ENCODE results near the gene LAMTOR4.

LAMTOR4 gene

GRCh38 chr7:100119970-100120732 lies 28.6 kb upstream of the LAMTOR4 start:
- intact Hi-C loops (cut with DNase I): loop anchor here (1.0 kb wide), 1 partner anchor 19 kb away; the partner anchor contains the start of genes AP4M1 and MCM7
- DNase-seq: peak; percentile 64 to 96 (median 77)

DNA sequence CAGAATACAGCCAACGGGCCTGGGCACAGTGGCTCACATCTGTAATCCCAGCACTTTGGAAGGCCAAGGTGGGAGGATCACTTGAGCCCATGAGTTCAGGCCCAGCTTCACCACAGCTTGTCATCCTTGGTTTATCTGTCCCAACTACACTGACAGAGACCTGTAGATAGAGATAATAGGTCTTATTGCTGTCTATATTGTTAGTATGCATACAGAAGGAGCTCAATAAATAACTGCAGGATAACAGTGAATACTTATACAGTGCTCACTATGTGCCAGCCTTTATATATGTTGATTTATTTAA lies 28.0 kb upstream of the LAMTOR4 start:
- intact Hi-C loops (cut with DNase I): no loop called here
- DNase-seq: peak in 1 of 10 donors; percentile 30

DNA sequence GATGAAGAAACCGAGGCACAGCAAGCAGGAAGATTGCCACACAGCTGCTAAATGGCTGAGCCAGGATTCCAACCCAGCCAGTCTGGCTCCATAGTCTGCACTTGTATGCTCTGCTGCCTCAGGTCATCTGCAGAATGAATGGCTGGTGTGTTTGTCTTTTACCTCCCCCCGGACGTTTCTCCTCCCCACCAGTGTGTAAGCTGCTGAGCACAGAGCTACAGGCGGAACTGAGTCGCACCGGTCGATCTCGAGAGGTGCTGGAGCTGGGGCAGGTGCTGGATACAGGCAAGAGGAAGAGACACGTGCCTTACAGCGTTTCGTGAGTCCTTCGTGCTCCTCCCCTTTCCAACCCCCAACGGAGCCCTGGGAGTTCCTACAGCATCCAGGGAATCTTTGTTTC lies 26.7 kb upstream of the LAMTOR4 start:
- DNase-seq: peak in 3 of 10 donors; percentile 14 to 35 (median 32)
- intact Hi-C loops (cut with DNase I): no loop called here

- peak in 2 of 10 donors; percentile 9 to 13 for DNase-seq
- intact Hi-C loops (cut with DNase I): no loop called here
These were observed 26.1 kb upstream of the LAMTOR4 start for GRCh38 chr7:100122568-100122967.

GRCh38 chr7:100124301-100125230 lies 24.2 kb upstream of the LAMTOR4 start:
- intact Hi-C loops (cut with DNase I): no loop called here
- peak in 2 of 10 donors; percentile 3 to 16 for DNase-seq

- intact Hi-C loops (cut with DNase I): loop anchor here (2.0 kb wide), 1 partner anchor 26 kb away; the partner anchor contains the start of genes AP4M1 and MCM7
- DNase-seq: peak in 1 of 10 donors; percentile 85
These were observed 22.3 kb upstream of the LAMTOR4 start for GRCh38 chr7:100126239-100126930.

GRCh38 chr7:100126931-100127865 lies 21.5 kb upstream of the LAMTOR4 start, which contains the start of gene MBLAC1:
Gene MBLAC1, plus strand, starts transcription at chr7:100126967. Its CDS starts 429 bp downstream, at chr7:100127396.
- intact Hi-C loops (cut with DNase I): loop anchor here (2.0 kb wide), 1 partner anchor 26 kb away; the partner anchor contains the start of genes AP4M1 and MCM7
- DNase-seq: peak; percentile 87 to 98 (median 92)

DNA sequence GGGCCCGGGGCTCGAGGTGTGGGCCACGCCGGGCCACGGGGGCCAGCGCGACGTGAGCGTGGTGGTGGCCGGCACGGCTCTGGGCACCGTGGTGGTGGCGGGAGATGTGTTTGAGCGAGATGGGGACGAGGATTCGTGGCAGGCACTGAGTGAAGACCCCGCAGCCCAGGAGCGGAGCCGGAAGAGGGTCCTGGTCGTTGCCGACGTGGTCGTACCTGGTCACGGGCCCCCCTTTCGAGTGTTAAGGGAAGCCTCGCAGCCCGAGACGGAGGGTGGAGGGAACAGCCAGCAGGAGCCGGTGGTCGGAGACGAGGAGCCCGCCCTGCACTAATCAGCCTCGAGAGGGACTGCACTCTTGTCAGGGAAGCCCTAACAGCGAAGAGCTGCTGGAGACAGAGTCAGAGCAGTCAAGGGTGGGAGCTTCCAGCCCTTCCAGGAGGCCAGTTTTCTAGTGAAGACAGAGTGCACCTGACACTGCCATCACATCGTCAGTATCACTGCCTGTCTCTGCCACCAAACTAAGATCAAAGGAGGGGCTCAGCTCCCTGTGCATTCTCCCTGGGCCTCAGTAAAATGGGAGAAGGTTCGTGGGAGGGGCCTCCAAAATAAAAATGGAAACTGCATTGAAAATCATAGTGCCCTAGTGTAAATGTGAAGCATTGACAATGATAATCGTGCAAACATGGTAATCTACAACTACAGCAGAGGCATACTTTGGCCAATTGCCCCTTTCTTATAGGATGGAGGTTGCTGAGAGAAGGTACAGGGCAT lies 20.7 kb upstream of the LAMTOR4 start:
- DNase-seq: peak in 5 of 10 donors; percentile 11 to 87 (median 75)
- intact Hi-C loops (cut with DNase I): loop anchor here (2.0 kb wide), 1 partner anchor 27 kb away; the partner anchor contains the start of genes AP4M1 and MCM7

- intact Hi-C loops (cut with DNase I): no loop called here
- DNase-seq: peak in 3 of 10 donors; percentile 3 to 39 (median 16)
These were observed 20.1 kb upstream of the LAMTOR4 start for GRCh38 chr7:100128637-100128963.

DNA sequence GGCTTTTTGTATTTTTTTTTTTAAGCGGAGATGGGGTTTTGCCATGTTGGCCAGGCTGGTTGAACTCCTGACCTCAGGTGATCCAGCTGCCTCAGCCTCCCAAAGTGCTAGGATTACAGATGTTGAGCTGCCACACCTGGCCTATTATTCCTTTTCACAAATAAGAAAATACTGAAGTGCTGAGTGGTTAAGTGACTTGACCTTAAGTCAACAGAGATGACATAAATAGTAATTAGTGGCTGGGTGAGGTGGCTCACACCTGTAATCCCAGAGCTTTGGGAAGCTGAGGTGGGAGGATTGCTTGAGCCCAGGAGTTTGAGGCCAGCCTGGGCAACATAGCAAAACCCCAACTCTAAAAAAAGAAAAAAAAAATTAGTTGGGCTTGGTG lies 18.5 kb upstream of the LAMTOR4 start:
- intact Hi-C loops (cut with DNase I): loop anchor here (10.0 kb wide), 1 partner anchor 85 kb away; the partner anchor contains the start of gene PVRIG
- peak in 2 of 10 donors; percentile 2 to 3 for DNase-seq

DNA sequence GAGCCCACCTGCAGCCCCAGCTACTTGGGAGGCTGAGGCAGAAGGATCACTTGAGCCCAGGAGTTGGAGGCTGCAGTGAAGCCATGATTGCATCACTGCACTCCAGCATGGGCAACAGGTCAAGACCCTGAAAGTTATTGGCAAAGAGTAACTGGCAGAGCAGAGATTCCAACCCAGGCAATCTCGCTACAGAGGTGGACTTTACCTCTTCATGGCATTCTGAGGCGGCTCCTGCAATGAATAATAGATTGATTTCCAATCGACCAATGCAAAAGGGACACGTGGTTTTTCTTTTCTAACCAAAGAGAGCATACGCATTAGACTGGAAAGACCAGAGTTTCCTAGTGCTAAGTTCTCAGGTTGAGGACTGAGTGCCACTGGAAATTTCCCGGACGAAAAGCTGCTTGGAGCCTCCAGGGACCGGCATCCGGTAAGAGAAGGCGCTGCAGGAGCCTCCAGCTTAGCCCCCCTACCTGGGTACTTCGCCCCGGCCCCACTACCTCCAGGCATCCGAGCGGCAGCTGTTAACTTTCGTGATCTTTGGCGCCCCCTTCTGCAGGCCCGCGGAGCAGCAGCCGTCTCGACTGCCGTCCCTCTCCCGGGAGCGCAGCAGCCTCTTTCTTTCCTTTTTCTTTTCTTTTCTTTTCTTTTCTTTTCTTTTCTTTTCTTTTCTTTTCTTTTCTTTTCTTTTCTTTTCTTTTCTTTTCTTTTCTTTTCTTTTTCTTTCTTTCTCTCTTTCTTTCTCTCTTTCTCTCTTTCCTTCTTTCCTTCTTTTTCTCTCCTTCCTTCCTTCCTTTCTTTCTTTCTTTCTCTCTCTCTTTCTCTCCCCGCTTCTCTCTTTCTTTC lies 17.9 kb upstream of the LAMTOR4 start:
- peak; percentile 56 to 96 (median 86) for DNase-seq
- intact Hi-C loops (cut with DNase I): loop anchor here (10.0 kb wide), 1 partner anchor 84 kb away; the partner anchor contains the start of gene PVRIG

- intact Hi-C loops (cut with DNase I): loop anchor here (10.0 kb wide), 1 partner anchor 83 kb away; the partner anchor contains the start of gene PVRIG
- DNase-seq: peak in 2 of 10 donors; percentile 8 to 22
These were observed 16.6 kb upstream of the LAMTOR4 start for GRCh38 chr7:100132126-100132525.

DNA sequence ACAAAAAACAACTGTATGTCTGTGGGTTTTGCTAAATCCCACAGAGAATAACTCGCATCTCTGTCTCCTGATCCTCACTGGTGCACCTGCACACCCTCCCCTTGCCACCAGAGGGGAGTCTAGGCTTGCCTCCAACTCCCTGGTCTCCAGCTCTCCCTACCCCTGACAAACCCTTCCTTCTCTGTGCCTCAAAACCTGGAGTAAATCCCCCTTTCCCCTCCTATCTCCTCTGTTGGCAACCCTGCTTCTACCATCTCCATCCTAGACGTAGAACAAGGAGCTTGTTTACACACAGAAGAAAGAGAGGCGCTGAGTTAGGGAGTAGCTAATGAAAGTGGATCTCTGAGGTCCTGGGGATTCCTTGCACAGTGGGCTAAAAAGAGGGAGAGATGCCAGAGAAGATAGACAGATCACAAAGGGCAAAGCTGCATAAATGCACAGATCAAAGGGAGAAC lies 16.0 kb upstream of the LAMTOR4 start:
- intact Hi-C loops (cut with DNase I): loop anchor here (10.0 kb wide), 1 partner anchor 82 kb away; the partner anchor contains the start of gene PVRIG
- peak in 8 of 10 donors; percentile 25 to 94 (median 51) for DNase-seq

- intact Hi-C loops (cut with DNase I): loop anchor here (10.0 kb wide), 1 partner anchor 77 kb away; the partner anchor contains the start of gene PVRIG
- DNase-seq: peak in 2 of 10 donors; percentile 18 to 50
These were observed 10.6 kb upstream of the LAMTOR4 start for GRCh38 chr7:100137851-100138760.

DNA sequence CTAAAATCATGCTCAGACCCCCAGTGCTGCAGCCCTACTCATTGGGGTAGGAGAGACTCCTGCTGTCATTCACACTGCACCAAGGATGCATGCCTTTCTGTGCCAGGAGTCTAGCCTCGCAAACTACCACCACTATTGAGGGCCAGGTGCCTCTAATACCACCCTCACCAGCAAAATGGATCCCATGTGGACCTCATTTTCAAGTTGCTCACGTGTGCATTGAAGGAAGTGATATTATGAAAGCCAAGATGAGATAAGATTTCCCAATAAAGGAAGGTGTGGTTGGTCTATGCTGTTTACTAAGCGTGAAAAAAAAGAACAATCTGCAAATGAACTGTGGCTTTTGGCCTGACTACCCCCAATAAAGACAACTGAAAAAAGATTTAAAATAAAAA lies 7.2 kb upstream of the LAMTOR4 start:
- intact Hi-C loops (cut with DNase I): no loop called here
- DNase-seq: peak in 1 of 10 donors; percentile 38

DNA sequence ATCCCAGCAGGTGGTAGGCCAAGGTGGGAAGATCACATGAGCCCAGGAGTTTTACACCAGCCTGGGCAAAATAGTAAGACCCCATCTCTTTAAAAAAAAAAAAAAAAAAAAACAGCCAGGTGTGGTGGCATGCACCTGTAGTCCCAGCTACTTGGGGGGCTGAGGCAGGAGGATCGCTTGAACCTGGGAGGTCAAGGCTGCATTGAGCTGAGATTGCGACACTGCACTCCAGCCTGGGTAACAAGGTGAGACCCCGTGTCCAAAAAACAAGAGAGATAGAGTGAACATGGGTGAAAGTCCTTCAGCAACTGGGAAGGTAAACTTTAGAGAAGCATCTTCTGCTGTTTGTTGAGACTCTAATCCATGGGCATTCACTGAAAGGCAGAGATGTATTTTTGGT lies 6.3 kb upstream of the LAMTOR4 start:
- DNase-seq: peak in 2 of 10 donors; percentile 7 to 10
- intact Hi-C loops (cut with DNase I): no loop called here
